Dermis blood vessel endothelial cell (primary cell): ENCODE data around the gene PAX4. TPM values are rescaled to one million over a fixed set of nuclear protein-coding genes. Genes with fewer than 3 reads are reported as not detected.
A peak's percentile ranks its signal among the peaks of the same experiment; 100 is the strongest.
"Not testable (repeated sequence)": the region's sequence is repeated elsewhere in the genome, so short reads cannot be mapped to it uniquely, and the experiment has no call there.

ENCODE experiments used
- DNase-seq: peaks from one replicate; pipeline ENCODE4 v3.0.0; 2010
- total RNA-seq: library from RNA; depleted of rRNA; stranded (reverse); fragments of >200 nt; gene quantifications from 2 replicates; pipeline ENCODE4 v1.2.3, GENCODE V29; 2014

PAX4 gene
- total RNA-seq, 1 donor from 2014 or later, result not detected

DNA sequence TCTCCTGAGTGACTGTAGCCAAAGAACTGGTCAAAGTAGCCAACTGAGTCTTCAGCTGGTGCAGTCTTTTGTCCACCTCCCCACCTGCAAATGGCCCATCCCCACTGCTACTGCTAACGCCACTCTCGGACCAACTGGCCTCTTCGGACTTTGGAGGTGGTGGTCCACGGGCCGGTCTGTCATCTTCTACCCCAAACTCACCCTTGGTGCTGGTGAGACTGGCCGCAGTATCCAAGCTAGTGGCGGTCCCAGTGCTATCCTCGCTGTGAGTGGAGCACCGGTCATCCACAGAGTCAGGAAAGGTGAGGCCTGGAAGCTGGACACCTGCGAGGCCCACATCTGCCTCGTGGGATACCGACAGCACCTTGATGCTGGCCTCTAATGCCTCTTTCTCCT lies 33.3 kb downstream of the PAX4 start:
- DNase-seq, result no peak

DNA sequence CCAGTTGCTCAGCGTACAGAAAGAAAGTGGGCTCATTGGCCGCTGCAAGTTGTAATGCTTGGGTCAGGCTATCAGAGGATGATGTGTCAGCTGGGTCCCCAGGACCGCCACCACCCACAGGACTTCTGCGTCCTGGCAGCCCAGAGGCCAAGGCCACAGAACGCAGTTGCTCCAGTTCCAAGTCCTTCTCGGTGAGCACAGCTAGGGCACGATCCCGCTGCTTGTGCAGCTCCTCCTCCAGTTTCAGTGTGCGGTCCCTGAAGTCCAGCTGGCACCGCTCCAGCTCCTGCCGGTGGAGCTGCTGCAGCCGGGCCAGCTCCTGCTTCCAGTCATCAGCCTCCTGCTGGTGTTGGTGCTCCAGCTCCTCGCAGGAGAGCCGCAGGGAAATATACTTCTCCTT lies 35.6 kb downstream of the PAX4 start:
- no peak for DNase-seq

DNA sequence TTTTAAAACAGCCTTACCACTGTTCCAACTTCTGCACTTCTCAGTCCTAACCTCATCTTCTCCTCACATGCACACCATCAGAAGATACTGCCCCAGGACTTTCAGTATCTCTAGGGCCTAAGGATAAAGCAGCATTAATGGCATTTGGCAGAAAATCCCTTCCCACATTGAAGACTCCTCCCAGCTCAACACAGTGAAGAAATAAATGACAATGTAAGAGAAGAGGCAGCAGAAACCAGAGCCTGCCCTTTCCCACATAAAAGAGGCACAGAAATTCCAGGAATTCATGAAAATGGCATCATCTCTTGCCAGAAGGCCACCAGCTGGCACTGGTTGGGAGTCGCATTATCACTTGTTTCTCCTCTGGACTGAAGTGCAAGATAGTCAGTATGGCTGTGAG lies 36.2 kb downstream of the PAX4 start:
- no peak for DNase-seq

DNA sequence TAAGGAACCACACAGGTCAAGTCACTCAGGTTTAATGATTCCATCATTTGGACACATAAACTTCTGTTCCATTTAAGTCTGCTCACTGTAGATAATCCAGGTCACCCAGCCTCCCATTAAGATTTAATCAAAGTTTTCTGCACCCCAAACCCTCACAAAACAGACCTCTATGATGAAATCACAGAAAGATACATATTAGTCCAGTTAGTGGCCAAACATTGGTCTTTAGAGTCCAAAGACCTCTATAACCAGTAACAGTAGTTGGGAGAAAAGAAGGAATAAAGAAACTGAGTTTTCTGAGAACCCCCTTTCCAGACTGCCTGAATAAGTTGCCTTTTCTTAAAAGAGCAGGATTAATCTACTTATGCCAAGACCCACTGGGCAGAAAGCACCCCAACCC lies 37.3 kb downstream of the PAX4 start:
- no peak for DNase-seq

DNA sequence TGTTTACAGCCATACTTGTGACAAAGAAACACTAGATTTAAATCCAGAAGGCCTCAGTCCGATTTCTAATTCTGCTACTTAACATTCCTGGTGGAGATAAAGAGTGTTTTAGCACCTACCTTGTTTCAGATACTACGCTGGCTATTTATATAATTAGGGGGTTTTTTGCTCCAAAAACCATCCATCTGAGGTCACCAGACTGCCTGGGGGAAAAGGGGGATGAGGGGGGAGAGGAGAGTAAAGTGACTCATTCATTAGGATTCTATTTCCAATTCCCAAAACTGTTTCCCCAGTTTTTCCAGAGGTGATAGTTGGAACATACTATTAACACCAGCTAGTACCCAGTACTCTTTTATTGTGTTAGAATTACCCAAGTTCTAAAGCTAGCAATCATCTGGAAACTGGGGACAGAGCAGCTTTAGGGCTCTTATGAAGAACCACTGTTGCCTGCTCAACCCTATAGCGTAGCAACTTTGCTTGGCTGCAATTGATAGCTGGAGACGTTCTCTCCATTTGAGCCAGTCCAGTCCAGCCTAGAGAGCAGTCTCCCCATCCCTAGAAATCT lies 39.1 kb downstream of the PAX4 start:
- DNase-seq, result no peak

DNA sequence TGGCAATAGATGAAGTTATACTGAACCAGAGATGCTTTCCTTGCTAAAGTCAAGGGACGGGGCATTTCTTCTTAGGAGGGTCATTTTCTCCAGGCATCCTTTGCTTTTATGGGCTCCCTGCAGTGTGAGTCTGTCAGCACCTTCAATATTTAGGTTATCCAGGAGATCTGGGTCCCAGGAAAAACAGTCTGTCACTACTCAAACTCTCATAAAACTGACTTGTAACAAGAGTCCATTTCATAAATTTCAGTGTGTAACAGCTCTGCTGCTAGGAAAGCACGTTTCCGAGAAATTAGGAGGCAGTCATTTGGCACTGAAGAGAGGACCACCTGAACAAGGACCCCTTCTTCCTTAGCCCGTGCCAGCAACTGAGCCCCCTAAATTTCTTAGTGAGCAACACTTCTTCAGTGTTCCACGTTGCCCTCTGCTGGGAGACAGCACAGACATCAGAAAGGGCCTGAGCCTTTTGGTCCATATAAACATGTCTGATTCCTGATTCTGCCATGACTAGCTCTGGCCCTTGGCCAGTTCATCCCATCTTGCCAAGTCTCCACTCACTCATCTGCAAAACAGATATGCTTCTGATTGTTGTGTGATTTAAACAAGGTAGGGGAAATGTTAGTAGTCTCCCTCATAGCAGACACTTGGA lies 39.8 kb downstream of the PAX4 start:
- DNase-seq, result peak; percentile 24

DNA sequence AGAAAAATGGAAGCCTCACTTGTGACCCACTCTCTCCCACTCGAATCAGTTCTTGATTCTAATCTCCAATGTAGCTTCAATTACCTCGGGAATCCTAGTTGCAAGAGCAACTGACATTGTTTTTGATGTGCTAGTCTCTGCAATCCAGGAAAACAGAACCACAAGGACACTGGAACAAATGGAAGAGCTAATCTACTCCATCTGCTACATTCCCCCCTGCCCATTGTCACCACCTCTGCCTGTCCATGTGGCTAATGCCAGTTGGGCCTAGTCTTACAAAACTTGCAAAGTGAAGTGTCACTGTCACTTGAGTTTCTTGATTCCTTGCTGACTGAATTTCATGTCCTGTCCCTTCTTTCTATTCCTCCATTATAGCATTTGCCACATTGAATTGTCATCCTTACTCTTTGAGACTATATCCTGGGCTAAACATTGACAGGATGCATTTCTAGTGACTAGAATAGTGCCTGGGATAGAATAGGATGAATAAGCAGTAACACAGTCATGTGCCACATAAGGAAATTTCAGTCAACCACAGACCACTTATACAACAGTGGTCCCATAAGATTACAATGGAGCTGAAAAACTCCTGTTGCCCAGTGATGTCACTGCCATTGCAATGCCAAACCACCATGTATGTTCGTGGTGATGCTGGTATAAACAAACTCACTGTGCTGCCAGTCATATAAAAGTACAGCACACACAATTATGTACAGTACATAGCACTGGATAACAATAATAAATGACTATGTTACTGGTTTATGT lies 46.0 kb downstream of the PAX4 start:
- no peak for DNase-seq

DNA sequence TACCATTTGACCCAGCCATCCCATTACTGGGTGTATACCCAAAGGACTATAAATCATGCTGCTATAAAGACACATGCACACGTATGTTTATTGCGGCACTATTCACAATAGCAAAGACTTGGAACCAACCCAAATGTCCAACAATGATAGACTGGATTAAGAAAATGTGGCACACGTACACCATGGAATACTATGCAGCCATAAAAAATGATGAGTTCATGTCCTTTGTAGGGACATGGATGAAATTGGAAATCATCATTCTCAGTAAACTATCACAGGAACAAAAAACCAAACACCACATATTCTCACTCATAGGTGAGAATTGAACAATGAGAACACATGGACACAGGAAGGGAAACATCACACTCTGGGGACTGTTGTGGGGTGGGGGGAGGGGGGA lies 49.9 kb downstream of the PAX4 start:
- DNase-seq, result not testable (repeated sequence)

DNA sequence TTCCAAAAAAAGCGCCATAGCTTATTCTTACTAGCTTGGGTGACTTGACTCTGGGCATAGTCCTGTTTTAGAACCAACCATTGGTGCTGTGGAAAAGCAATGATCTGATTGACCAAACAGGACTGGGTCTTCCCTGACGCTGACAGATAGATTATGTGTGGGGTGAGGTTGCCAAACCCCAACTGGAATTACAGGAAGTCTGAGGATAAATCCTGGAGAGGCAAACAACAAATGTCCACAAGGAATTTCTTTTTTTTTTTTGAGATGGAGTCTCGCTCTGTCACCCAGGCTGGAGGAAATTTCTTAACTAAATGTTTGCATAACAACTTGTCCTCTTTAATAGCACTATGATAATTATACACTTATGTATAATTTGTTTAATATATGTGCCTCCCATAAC lies 51.7 kb downstream of the PAX4 start:
- no peak for DNase-seq

Other genes starting within 250 kb of the PAX4 start
- gene ZNF800, start 225.4 kb downstream of the PAX4 start, total RNA-seq, result 15.2 and 15.8 TPM in 2 replicates
- gene GCC1, start 32.5 kb downstream of the PAX4 start, total RNA-seq, result 24.9 and 33.4 TPM in 2 replicates
- 144 and 208 TPM in 2 replicates for gene ARF5, start 29.7 kb downstream of the PAX4 start, total RNA-seq
- 0.42 and 1.7 TPM in 2 replicates for gene FSCN3, start 24.4 kb downstream of the PAX4 start, total RNA-seq
- gene SND1, start 34.1 kb upstream of the PAX4 start, total RNA-seq, result 179 and 239 TPM in 2 replicates